Central memory CD8-positive, alpha-beta T cell (primary cell): Measurements from ENCODE around the gene ARID3A.
A peak's percentile ranks its signal among the peaks of the same experiment; 100 is the strongest.

Experiments
- ATAC-seq: fragments of 150-1000 bp; cut with Tn5 transposase; replicated peaks from 2 replicates; pipeline ENCODE4 v1.10.0; 2022; ENCODE audit warnings: mild to moderate bottlenecking, moderate FRiP score, moderate number of reproducible peaks; ENCODE audit not compliant: poor library complexity, severe bottlenecking; ENCODE audit errors: extremely low read depth
- DNase-seq, 2 donors: peaks; one replicate each; pipeline ENCODE4 v3.0.0; 2021; ENCODE audit warnings: low spot score in 2 of 2
- H3K27ac Mint-ChIP-seq: one replicate; pipeline ENCODE4 v1.8.0; 2022; ENCODE audit warnings: low read depth, mild to moderate bottlenecking, moderate library complexity, mixed read lengths
- H3K27me3 Mint-ChIP-seq: one replicate; pipeline ENCODE4 v1.8.0; 2022; ENCODE audit warnings: mixed read lengths
- H3K36me3 Mint-ChIP-seq: one replicate; pipeline ENCODE4 v1.8.0; 2022; ENCODE audit warnings: mild to moderate bottlenecking, moderate library complexity, mixed read lengths; ENCODE audit not compliant: insufficient read depth
- H3K4me1 Mint-ChIP-seq: one replicate; pipeline ENCODE4 v1.8.0; 2022; ENCODE audit warnings: mixed read lengths
- H3K4me3 Mint-ChIP-seq: one replicate; pipeline ENCODE4 v1.8.0; 2022; ENCODE audit warnings: mild to moderate bottlenecking, moderate library complexity, mixed read lengths
- H3K9me3 Mint-ChIP-seq: one replicate; pipeline ENCODE4 v1.8.0; 2022; ENCODE audit warnings: mixed read lengths

ARID3A gene

DNA sequence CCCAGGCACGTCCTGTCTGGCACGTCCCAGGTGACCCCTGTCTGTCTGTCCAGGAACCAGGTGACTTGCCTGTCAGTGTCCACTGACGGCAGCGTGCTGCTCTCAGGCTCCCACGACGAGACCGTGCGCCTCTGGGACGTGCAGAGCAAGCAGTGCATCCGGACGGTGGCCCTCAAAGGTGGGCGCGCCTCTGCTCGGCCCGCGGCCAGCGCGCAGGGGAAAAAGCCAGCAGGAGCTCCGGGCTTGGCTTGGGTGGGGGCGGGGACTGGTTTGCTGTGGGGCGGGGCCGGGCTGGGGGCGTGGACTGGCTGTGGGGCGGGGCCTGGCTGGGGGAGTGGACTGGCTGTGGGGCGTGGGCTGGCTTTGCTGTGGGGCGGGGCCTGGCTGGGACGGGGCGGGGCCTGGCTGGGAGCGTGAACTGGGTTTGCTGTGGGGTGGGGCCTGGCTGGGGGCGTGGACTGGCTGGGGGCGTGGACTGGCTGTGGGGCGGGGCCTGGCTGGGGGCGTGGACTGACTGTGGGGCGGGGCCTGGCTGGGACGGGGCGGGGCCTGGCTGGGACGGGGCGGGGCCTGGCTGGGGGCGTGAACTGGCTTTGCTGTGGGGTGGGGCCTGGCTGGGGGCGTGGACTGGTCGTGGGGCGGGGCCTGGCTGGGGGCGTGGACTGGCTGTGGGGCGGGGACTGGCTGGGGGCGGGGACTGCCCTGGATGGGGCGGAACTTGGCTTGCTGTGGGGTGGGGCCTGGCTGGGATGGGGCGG, 65.5 kb downstream of the ARID3A start:
- no peaks in the 10 kb centered on the region for H3K27me3 Mint-ChIP-seq
- H3K36me3 Mint-ChIP-seq = peaks cover 13% of the 10 kb centered on the region
- DNase-seq (no peak), ATAC-seq (peak; percentile 45)
- H3K4me1 Mint-ChIP-seq = peaks cover 12% of the 10 kb centered on the region
- no peaks in the 10 kb centered on the region for H3K9me3 Mint-ChIP-seq
- H3K4me3 Mint-ChIP-seq = no peak overlapping the region
- H3K27ac Mint-ChIP-seq = peak overlapping the region; percentile 10

DNA sequence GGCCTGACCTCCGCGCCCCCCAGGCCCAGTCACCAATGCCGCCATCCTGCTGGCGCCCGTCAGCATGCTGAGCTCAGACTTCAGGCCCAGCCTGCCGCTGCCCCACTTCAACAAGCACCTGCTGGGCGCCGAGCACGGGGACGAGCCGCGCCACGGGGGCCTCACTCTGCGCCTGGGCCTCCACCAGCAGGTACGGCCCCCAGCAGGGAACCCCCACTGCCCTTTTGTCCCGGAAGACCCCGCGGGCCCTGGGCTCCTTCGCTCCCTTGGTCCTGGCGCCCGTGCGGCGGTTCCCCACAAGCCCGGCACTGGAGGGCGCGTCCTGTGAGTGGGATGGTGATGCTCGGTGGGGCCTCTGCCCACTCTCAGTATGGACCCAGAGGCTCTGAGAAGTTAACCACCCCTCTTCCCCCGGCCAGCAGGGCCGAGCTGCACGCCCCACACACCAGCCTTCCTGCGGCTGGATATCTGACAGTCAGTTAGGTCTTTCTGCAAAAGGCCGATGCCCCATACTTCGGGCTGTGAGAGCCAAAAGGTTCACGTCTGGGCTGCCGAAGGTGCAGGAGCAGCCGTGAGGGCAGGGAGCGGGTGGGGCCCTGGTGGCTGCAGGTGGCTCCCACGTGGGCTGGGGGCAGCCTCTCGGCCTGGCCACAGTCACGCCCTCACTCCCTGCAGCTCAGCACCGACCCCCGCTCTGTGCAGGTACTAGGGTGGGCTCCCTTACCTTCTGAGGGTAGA, 66.3 kb downstream of the ARID3A start:
- Mint-ChIP-seq H3K27me3 (no peaks in the 10 kb centered on the region), H3K9me3 (no peaks in the 10 kb centered on the region), H3K27ac (no peak overlapping the region), H3K4me1 (peaks cover 18% of the 10 kb centered on the region), H3K36me3 (peaks cover 18% of the 10 kb centered on the region), H3K4me3 (no peak overlapping the region)
- ATAC-seq = no peak
- DNase-seq = no peak

DNA sequence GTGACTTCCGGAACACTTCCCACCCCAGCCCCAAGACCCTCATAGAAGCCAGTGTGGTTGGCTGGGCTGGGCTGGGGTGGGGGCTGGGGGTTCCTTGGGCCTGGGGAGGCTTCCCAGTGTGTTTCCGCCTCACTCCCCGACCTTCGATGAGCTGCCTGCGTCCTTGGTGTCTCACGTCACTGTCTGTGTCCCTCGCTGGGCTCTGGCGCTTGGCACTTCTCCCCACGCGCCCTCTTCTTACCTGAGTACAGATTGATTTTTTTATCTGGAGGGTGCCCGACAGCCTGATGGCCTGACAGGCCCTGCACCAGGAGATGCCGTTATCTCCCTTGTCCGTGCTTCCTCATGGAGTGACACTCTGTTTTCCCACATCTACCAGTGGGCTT, 66.8 kb downstream of the ARID3A start:
- Mint-ChIP-seq H3K4me3 (no peak overlapping the region), H3K4me1 (peaks cover 18% of the 10 kb centered on the region), H3K36me3 (peaks cover 16% of the 10 kb centered on the region), H3K27me3 (no peaks in the 10 kb centered on the region), H3K9me3 (no peaks in the 10 kb centered on the region), H3K27ac (no peak overlapping the region)
- ATAC-seq = no peak
- DNase-seq = no peak

DNA sequence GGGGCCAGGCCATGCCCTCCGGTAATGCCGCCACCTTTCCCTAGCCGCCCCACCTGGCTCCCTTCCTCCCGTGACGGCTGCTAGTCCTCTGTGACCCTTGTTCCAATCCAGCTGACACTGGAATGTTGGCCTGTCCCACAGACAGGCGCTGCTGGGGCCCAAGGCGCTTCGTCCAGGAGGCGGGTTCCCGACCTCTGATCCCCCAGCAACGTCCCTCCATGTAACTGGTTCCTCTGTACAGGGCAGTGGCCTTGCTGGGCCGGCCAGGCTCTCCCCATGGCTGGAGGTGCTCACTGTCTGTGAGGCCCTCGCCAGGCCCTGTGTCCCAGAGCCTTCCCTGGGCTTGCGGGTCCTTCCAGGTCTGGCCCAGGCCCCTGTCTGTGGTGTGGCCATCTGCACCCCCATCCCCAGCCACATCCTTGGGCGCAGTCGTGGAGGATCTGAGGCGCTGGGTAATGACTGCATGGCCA, 67.6 kb downstream of the ARID3A start:
- Mint-ChIP-seq H3K4me1 (peaks cover 18% of the 10 kb centered on the region), H3K9me3 (no peaks in the 10 kb centered on the region), H3K36me3 (peaks cover 16% of the 10 kb centered on the region), H3K27me3 (peaks cover 2% of the 10 kb centered on the region), H3K4me3 (no peak overlapping the region), H3K27ac (no peak overlapping the region)
- ATAC-seq (no peak), DNase-seq (no peak)

DNA sequence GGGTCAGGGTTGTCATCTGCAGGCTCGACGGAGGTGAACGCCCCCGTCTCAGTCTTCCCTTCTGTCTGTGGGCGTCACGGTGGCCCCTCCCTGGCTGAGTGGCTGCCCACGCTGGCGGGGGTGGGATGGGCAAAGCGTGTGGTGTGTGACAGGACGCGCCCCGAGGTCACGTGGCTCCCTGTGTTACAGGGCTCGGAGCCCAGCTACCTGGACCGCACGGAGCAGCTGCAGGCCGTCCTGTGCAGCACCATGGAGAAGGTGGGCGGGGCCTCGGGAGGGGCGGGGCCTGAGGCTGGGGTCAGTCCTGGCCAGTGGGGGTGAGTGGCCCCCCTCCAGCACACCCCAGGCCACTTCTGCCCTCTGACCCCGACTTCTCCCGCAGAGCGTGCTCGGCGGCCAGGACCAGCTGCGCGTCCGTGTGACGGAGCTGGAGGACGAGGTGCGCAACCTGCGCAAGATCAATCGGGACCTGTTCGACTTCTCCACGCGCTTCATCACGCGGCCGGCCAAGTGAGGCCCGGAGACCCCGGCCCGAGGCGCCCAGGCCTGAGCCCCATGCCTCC, 68.1 kb downstream of the ARID3A start:
- DNase-seq = no peak
- Mint-ChIP-seq H3K9me3 (no peaks in the 10 kb centered on the region), H3K36me3 (peaks cover 16% of the 10 kb centered on the region), H3K27me3 (peaks cover 7% of the 10 kb centered on the region), H3K4me3 (no peak overlapping the region), H3K27ac (no peak overlapping the region), H3K4me1 (peaks cover 15% of the 10 kb centered on the region)
- ATAC-seq = no peak

DNA sequence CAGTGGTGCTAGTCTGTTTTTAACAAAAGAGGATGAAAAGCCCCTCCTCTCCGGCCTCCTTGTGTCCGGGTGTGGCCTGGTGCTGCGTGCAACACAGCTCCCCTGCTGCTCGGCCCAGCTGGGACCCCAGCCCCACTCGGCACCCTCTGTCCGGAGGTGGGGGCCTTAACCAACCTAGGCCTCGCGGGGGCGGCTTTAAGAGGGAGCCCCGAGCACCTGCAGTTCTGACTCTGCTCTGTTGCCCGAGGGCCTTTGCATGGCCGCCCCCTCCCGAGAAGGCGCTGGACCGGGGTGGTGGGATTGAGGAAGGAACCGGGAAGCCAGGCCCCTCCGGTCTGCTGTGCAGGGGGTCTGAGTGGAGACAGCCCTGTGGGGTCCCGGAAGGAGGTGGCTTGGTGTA, 68.7 kb downstream of the ARID3A start:
- peaks cover 13% of the 10 kb centered on the region for H3K27me3 Mint-ChIP-seq
- DNase-seq = no peak
- H3K36me3 Mint-ChIP-seq = peaks cover 14% of the 10 kb centered on the region
- H3K4me1 Mint-ChIP-seq = peaks cover 11% of the 10 kb centered on the region
- no peak for ATAC-seq
- H3K4me3 Mint-ChIP-seq = no peak overlapping the region
- H3K9me3 Mint-ChIP-seq = no peaks in the 10 kb centered on the region
- H3K27ac Mint-ChIP-seq = no peak overlapping the region

DNA sequence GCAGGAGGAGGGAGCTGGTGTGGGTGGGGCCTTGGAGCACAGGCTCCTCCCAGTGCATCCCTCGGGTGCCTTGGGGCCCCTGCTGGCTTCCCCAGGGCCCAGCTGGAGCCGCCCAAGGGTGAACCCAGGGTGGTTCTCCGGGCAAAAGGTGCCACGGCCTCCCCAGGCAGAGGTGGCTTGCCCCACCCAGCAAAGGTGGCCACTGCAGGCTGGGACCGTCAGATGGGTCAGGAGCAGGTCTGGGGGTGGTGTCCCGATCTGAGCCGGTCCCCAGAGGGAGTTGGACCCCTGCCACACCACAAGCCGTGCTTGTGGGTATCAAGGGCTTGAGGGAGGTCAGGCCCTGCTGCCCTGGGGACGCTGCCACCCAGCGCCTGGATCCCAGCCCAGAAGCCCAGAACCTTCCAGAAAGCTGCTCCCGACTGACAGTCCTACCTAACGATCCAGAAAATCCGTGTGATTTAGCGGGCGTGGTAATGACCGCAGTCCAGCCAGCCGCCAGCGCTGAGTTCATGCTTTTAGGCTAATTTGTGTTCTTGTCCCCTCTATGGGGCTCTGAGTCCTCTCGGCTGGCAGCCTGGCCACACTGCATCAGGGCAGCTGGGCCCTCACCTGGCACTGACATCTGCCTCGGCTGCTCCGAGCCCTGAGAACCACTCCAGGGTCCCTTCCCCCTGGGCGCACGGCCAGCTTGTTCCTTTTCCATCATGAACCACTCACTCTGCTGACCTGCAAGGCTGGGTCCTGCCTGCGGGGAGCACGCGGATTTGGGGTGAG, 69.4 kb downstream of the ARID3A start:
- Mint-ChIP-seq H3K9me3 (no peaks in the 10 kb centered on the region), H3K27ac (peak overlapping the region; percentile 97), H3K4me1 (peaks cover 11% of the 10 kb centered on the region), H3K4me3 (no peak overlapping the region), H3K36me3 (peaks cover 16% of the 10 kb centered on the region), H3K27me3 (peaks cover 16% of the 10 kb centered on the region)
- no peak for DNase-seq
- no peak for ATAC-seq

DNA sequence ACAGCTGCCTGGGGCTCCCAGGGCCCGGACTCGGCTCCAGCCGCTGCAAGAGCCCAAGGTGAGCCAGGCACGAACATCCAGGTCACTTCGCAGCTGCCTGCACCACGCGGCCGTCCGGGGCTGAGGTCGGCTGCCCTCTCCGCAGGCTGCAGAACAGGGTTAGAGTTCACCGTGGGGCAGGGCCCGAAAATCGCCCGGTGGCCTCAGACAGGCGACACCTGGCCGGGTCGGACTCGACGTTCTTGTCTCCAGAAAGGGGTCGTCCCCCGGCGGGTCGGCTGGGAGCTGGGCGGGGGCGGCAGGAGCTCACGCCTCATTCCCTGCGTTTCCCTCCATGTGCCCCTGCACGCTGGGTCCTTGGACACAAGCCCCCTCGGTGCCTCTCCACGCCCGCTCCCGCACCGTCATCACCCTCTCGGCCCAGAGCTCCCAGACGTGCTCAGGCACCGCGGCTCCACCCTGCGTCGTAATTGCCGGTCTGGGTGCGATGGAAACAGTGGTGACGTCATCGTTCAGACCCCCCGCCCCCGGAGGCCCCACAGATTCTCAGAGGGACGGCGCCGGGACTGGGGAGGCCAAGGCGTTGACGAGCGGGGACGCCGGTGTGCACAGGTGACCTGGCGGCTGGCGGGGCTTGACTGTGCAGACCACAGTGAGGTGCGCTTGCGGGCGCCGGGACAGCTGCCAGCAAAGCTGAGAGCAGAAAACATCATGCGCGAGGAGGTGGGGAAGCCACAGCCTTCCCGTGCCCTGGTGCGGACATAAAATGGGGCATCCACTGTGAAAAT, 70.4 kb downstream of the ARID3A start:
- Mint-ChIP-seq H3K27ac (peak overlapping the region; percentile 97), H3K9me3 (no peaks in the 10 kb centered on the region), H3K4me1 (peaks cover 15% of the 10 kb centered on the region), H3K4me3 (peak overlapping the region; percentile 71), H3K36me3 (peaks cover 17% of the 10 kb centered on the region), H3K27me3 (peaks cover 21% of the 10 kb centered on the region)
- ATAC-seq (peak; percentile 88), DNase-seq (peak; percentile 83 to 93)

DNA sequence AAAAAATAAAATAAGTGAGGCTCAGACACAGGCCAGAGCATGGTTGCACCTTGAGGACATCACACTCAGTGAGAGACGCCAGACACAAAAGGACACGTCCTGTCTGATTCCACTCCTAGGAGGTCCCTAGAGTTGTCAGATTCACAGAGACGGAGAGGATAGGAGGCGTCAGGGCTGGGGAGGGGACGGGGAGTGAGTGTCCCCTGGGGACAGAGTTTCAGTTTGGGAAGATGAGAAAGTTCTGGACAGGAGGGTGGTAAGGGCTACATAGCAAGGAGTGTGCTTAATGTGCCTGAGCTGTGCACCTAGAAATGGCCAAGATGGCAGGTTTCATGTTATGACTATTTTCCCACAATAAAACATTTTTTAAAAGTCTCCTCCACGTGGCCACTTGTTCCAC, 72.2 kb downstream of the ARID3A start:
- H3K27me3 Mint-ChIP-seq = peaks cover 34% of the 10 kb centered on the region
- H3K4me3 Mint-ChIP-seq = no peak overlapping the region
- ATAC-seq (no peak), DNase-seq (no peak)
- peak overlapping the region; percentile 55 for H3K27ac Mint-ChIP-seq
- H3K4me1 Mint-ChIP-seq = peaks cover 18% of the 10 kb centered on the region
- H3K9me3 Mint-ChIP-seq = no peaks in the 10 kb centered on the region
- H3K36me3 Mint-ChIP-seq = peaks cover 16% of the 10 kb centered on the region

DNA sequence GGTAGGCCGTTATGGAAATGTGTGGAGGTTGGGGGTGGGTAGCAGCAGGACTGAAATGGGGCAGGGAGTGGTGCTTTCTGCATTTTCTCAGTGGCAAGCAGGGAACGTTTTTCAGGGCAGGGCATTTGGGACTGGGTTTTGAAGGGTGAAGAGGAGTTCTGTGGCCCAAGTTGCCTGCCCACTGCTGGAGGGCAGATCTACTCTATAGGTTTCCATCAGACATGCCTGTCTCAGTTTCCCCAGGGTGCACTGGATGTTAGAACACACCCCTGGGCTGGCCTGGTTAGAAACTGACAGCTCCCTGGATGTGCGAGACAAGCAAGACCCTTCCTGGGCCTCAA, 73.5 kb downstream of the ARID3A start:
- ATAC-seq (no peak), DNase-seq (no peak)
- peaks cover 18% of the 10 kb centered on the region for H3K4me1 Mint-ChIP-seq
- peak overlapping the region; percentile 60 for H3K4me3 Mint-ChIP-seq
- peaks cover 16% of the 10 kb centered on the region for H3K36me3 Mint-ChIP-seq
- no peaks in the 10 kb centered on the region for H3K9me3 Mint-ChIP-seq
- H3K27me3 Mint-ChIP-seq = peaks cover 34% of the 10 kb centered on the region
- peak overlapping the region; percentile 88 for H3K27ac Mint-ChIP-seq

DNA sequence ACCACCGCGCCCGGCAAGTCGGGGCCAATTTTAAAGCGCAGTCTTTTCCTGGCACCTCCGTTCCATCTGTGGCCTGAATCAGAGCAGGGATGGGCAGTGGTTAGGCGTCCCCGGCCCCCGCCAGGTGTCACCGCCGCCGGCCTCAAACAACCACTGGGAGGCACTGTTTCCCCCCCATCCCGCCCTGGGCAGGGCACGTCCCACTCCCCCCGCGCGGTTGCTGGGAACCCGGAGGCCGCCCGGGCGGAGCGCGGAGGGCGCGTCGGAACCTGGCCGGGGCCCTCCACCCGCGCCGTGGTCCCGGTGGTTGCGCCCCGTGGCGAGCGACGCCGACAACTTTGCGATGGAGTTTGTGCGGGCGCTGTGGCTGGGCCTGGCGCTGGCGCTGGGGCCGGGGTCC, 74.3 kb downstream of the ARID3A start, which contains the start of gene GRIN3B:
Gene GRIN3B (plus strand): TSS at position 325 of the 400 bp plus-strand sequence. CDS start 19 bp downstream, at position 344.
- H3K4me3 Mint-ChIP-seq = peak within 1 kb of the TSS; percentile 60
- DNase-seq (no peak), ATAC-seq (no peak)
- H3K27me3 Mint-ChIP-seq = peaks cover 34% of the 10 kb centered on the region
- H3K27ac Mint-ChIP-seq = peak within 1 kb of the TSS; percentile 88
- no peaks in the 10 kb centered on the region for H3K9me3 Mint-ChIP-seq
- H3K4me1 Mint-ChIP-seq = peaks cover 18% of the 10 kb centered on the region
- peaks cover 16% of the 10 kb centered on the region for H3K36me3 Mint-ChIP-seq
